HTR-8/SVneo (cell line): ENCODE measurements around the gene RNFT2.
A peak's percentile ranks its signal among the peaks of the same experiment; 100 is the strongest.
"Not testable (repeated sequence)": the region's sequence is repeated elsewhere in the genome, so short reads cannot be mapped to it uniquely, and the experiment has no call there.

Experiments used
- DNase-seq: peaks from one replicate; pipeline ENCODE4 v3.0.0; 2011; ENCODE audit warnings: low spot score, mixed read lengths; ENCODE audit not compliant: insufficient read length
- FAIRE-seq: peaks from 2 replicates; lab custom pipeline; 2011; peaks lifted over from hg19 to GRCh38; lab: Jason Lieb, UNC

Gene RNFT2

DNA sequence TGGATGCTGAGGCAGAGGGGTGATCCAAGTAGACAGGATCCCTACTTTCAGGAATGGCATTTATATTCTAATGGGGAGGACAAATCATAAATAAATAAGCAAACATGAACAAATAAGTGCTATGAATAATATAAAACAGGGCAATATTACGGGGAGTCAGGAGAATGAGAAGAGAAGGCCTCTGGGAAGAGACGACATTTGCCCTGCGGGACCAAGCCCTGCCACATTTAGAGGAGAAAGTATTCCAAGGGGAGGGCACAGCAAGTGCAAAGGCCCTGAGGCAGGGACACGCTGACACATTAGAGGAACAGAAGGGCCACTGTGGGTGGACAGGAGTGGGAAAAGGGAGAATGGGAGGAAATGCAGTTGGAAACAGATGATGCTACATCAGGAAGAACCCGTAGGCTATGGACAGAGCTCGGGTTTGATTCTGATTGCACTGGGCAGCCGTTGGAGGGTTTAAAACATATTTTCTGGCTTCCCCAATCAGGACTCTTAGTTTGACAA lies 1.3 kb downstream of the RNFT2 start:
- DNase-seq, result no peak
- no peak for FAIRE-seq

- not testable (repeated sequence) for DNase-seq, FAIRE-seq
Observed at GRCh38 chr12:116742787-116743186, 4.7 kb downstream of the RNFT2 start.

DNA sequence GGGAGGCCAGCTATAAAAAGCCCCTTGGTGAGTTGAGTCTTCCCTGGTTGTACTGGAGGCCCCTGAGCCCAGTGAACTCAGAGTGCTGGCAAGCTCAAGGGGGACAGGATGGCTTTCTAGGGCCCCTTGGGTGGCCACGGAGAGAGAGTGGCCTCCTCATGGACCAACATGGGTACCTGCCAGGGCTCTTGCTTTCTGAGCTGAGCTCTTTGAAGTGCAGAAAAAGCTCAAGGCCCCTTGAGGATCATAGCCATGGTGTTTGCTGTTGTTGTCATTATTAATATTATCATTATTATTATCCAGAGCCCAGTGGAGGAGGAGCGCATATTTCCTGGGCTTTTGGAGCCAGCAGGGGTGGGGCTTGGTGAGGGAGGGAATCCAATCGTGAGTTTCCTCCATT lies 6.7 kb downstream of the RNFT2 start:
- no peak for DNase-seq
- FAIRE-seq, result no peak

DNA sequence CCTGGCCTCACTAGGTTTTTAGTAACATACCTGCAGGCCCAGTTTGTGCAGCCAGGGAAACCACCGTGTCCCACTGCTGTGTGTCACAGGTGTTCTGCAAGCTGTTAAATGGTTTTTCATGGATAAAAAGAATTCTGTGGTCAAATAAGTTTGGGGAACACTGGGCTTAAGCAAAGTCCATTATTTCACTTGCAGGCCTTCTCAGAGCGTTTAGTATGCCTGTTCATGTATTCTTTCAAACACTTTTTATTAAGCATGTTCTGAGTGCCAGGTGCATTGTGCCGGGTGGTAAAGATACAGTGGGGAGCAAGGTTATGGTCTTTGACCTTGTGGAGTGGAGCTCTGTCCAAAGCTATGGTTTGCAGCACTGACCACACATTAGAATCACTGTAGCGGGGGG lies 7.4 kb downstream of the RNFT2 start:
- FAIRE-seq, result no peak
- DNase-seq, result no peak

GRCh38 chr12:116749884-116750283 lies 11.8 kb downstream of the RNFT2 start:
- FAIRE-seq (no peak), DNase-seq (no peak)

DNA sequence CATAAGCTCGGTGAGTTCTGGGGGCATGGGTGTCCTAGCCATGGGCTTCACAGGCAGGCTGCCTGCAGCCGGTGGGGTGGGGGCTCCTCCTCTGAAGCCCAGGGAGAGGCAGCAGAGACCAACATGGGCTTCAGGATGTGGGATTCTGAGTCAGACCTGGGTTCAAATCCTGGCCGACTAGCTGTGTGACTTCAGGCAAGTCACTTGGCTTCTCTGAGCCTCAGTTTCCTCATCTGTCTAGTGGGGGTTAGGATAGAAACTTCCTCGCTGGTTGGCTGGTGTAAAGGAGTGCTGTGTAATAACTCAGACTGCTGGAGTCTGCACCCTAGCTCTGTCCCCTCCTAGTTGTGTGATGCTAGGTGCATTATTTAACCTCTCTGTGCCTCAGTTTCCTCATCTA lies 12.2 kb downstream of the RNFT2 start:
- FAIRE-seq, result no peak
- no peak for DNase-seq

DNA sequence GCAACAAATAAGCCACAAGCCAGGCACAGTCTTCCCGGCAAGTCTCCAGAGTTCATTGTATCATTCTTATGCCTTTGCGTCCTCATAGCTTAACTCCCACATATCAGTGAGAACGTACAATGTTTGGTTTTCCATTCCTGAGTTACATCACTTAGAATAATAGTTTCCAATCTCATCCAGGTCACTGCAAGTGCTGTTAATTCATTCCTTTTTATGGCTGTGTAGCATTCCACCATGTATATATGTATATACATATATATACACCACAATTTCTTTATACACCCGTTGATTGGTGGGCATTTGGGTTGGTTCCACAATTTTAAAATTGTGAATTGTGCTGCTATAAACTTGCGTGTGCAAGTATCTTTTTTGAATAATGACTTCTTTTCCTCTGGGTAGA lies 16.0 kb downstream of the RNFT2 start:
- not testable (repeated sequence) for FAIRE-seq, DNase-seq

DNA sequence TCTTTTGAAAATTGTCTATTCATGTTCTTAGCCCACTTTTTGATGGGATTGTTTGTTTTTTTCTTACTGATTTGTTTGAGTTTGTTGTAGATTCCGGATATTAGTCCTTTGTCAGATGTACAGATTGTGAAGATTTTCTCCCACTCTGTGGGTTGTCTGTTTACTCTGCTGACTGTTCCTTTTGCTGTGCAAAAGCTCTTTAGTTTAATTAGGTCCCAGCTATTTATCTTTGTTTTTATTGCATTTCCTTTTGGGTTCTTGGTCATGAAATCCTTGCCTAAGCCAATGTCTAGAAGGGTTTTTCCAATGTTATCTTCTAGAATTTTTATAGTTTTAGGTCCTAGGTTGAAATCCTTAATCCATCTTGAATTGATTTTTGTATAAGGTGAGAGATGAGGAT lies 16.7 kb downstream of the RNFT2 start:
- DNase-seq, FAIRE-seq: not testable (repeated sequence)

- DNase-seq, result no peak
- no peak for FAIRE-seq
Observed at GRCh38 chr12:116759783-116760621, 21.9 kb downstream of the RNFT2 start.

GRCh38 chr12:116760622-116761020 lies 22.5 kb downstream of the RNFT2 start:
- no peak for FAIRE-seq
- no peak for DNase-seq

DNA sequence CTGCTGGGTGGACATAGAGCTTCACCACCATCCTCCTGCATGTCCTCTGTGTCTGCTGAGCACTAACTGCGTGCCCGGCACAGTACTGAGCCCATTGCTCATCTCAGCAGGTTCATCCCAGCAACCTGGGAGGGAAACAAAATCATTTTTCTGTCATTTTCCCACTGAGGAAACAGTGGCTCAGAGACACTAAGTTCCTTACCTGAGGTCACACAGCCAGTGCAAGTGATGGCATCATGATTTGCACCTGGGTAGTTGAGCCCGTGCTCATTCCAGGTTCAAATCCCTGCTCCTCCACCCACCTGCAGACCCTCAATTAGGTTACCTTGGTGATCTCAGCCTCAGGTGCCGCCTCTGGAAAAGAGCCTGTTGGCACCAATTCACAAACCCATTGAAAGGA lies 23.4 kb downstream of the RNFT2 start:
- FAIRE-seq, result no peak
- no peak for DNase-seq

DNA sequence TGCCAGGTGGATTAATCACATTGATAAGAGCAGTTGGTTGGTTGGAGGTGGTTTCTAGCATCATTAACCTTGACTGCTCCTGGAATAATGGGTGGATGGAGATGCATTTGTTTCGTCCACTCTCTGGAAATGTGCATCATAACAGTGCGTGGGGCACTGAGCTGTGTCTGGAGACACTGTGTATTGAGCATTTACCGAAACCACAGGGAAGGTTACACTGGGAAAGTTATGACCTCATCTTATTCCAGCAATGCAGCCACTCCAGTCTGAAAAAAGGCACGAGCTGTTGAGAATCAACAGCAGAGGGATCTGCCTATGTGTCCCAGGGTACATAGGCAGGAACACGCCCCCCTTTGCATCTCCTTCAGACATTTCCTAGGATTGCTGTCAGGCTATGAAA lies 27.2 kb downstream of the RNFT2 start:
- FAIRE-seq (no peak), DNase-seq (no peak)

DNA sequence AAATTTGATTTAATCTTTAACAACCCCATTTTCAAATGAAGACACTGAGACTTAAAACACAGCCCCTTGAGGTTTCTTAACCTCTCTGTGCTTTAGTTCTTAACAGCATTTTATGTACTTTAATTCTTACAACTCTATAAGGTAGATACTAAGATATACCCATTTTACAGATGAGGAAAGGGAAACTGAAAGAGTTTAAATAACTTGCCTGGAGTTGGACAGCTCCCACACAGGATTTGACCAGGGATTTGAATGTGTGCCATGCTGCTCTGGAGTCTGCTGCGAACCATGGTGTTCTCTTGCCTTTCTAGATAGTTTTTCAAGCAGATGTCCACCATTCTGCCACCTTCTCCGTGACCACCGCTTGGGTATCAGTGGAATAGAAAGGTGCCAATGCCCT lies 28.2 kb downstream of the RNFT2 start:
- DNase-seq (no peak), FAIRE-seq (no peak)

GRCh38 chr12:116766746-116767145 lies 28.6 kb downstream of the RNFT2 start:
- FAIRE-seq (no peak), DNase-seq (no peak)

- no peak for DNase-seq
Observed at GRCh38 chr12:116771651-116772050, 33.5 kb downstream of the RNFT2 start.

DNA sequence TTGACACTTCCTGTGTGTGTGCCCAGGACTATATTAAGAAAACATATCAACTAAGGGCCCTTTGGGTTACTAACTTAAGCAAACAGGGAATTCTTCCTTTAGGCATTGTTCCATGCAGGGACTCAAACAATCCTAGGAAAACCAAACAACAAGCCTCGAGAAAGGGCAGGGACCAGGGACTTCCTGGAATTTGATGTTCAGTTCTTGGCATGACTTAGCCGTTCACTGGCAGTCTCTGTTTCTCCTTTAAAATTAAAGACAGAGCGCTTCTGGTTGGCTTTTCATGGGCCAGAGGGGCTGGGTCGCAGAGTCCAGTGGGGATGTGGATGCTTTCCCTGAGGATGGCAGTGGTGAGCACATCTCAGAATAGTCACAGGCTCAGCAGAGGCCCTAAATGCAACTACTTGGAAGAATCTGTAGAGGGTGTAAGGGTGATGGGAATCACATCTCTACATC lies 35.2 kb downstream of the RNFT2 start:
- DNase-seq (peak; percentile 28), FAIRE-seq (no peak)

More at GRCh38 chr12:116771651-116772050, 33.5 kb downstream of the RNFT2 start:
- no peak for FAIRE-seq

- FAIRE-seq (no peak), DNase-seq (no peak)
Observed at GRCh38 chr12:116774020-116774419, 35.9 kb downstream of the RNFT2 start.

DNA sequence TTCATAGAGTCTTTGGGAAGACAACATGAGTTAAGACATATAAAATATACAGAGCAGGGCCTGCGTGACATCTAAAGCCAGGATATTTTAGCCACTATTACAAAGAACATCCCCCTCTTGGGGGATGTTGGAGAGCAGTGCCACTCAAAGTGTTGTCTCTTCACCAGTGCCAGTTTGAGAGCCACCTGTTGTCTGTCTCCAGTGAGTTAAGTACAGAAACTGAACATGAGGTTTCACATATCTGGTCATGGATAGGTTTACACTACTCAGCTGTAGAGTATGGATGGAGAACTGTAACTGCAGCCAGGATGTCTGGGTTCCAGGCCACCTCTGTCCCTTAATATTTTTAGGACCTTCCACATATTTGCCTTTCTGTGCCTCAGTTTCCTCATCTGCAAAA lies 39.1 kb downstream of the RNFT2 start:
- FAIRE-seq (no peak), DNase-seq (no peak)

GRCh38 chr12:116779597-116779996 lies 41.5 kb downstream of the RNFT2 start:
- DNase-seq, result no peak
- FAIRE-seq, result no peak

GRCh38 chr12:116780942-116781341 lies 42.8 kb downstream of the RNFT2 start:
- FAIRE-seq (no peak), DNase-seq (no peak)

DNA sequence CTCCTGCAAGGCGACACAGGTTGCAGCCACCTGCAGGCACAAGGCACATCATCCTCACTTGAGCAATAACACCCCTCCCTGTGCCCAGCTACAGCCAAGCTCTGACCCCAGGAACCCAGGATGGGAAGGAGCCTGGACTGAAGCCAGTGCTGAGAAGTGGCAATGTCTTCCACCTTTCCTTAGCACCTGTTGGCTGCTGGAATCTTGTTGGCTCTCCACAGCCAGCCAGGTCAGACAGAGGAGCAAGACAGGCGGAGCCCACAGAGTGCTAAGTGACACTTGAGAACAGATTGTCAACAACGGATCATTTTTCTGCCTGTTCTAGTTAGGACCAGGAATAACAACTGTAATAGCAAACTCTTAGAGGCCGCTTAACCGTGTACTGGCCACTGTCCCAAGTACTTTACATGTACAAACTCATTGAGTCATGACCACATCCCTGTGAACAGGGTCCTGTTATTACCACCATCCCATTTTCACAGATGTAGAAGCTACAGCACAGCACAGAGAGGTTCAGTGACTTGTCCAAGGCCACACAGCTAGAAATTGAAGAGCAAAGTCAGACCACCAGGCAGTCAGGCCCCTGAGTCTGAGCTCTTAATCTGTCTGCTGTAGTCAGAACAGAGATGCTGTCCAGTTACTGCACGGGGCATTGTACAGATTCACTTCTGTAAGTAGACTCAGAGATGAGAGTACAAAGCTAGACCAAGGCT lies 45.6 kb downstream of the RNFT2 start:
- FAIRE-seq, result no peak
- no peak for DNase-seq
